Osteoblast (primary cell): ENCODE measurements around the gene SUOX. TPM values are rescaled to one million over a fixed set of nuclear protein-coding genes. Genes with fewer than 3 reads are reported as not detected.

ENCODE experiments used
- DNase-seq: peaks from one replicate; pipeline ENCODE4 v3.0.0; 2011; ENCODE audit warnings: low spot score, mixed read lengths; ENCODE audit not compliant: insufficient read length; ENCODE audit errors: missing footprints
- H2AFZ ChIP-seq: 2 replicates; pipeline ENCODE4 v1.6.0; 2011; ENCODE audit warnings: mild to moderate bottlenecking, low read length
- H3K27ac ChIP-seq: 2 replicates; pipeline ENCODE4 v1.5.1; 2011; ENCODE audit warnings: mild to moderate bottlenecking, low read depth, low read length, moderate library complexity
- H3K27me3 ChIP-seq: 2 replicates; pipeline ENCODE4 v1.6.0; 2012; ENCODE audit warnings: mild to moderate bottlenecking, control low read depth, inconsistent platforms, low read length, moderate library complexity; ENCODE audit not compliant: insufficient read depth
- H3K36me3 ChIP-seq: 2 replicates; pipeline ENCODE4 v1.5.1; 2011; ENCODE audit warnings: mild to moderate bottlenecking, low read length, control low read depth, moderate library complexity; ENCODE audit not compliant: insufficient read depth
- H3K4me1 ChIP-seq: 2 replicates; pipeline ENCODE4 v1.5.1; 2011; ENCODE audit warnings: mild to moderate bottlenecking, low read length, control low read depth, moderate library complexity; ENCODE audit not compliant: insufficient read depth
- H3K4me2 ChIP-seq: 2 replicates; pipeline ENCODE4 v1.6.0; 2011; ENCODE audit warnings: mild to moderate bottlenecking, low read length; ENCODE audit not compliant: insufficient read depth
- H3K4me3 ChIP-seq: fragments of 200-600 bp; sonication (generic); 3 replicates; pipeline ENCODE4 v1.5.1; 2012; ENCODE audit warnings: mild to moderate bottlenecking, low read length, inconsistent platforms; ENCODE audit not compliant: insufficient read depth
- H3K79me2 ChIP-seq: 2 replicates; pipeline ENCODE4 v1.6.0; 2012; ENCODE audit warnings: mild to moderate bottlenecking, low read length, control low read depth, inconsistent platforms; ENCODE audit not compliant: insufficient read depth
- H3K9me3 ChIP-seq: 2 replicates; pipeline ENCODE4 v1.5.1; 2011; ENCODE audit warnings: low read depth, low read length, control low read depth
- H4K20me1 ChIP-seq: 2 replicates; pipeline ENCODE4 v1.6.0; 2012; ENCODE audit warnings: mild to moderate bottlenecking, low read length, control low read depth; ENCODE audit not compliant: insufficient read depth
- CTCF ChIP-seq: IDR thresholded peaks from 2 replicates; pipeline ENCODE4 v1.5.1; 2011; ENCODE audit warnings: mild to moderate bottlenecking, low read depth, low read length, moderate library complexity; ENCODE audit errors: extremely low read depth
- total RNA-seq: library from RNA; depleted of rRNA; stranded (reverse); fragments of >200 nt; gene quantifications from 2 replicates; pipeline ENCODE4 v1.2.3, GENCODE V29; 2012

SUOX gene
- total RNA-seq, 1 donor = 12.3 TPM

- no peak within 1 kb of the TSS for H3K27ac ChIP-seq
Observed at GRCh38 chr12:56020423-56021184, 23.5 kb downstream of the SUOX start, which contains the start of gene IKZF4. Gene IKZF4, plus strand, starts transcription at chr12:56021043. Its CDS starts 451 bp downstream, at chr12:56021494.

GRCh38 chr12:56021889-56022497 lies 24.9 kb downstream of the SUOX start:
- no peak overlapping the region for H3K4me3 ChIP-seq
- TF ChIP-seq CTCF = no peak
- peaks cover 7% of the 10 kb centered on the region for H3K36me3 ChIP-seq
- no peaks in the 10 kb centered on the region for H4K20me1 ChIP-seq
- H3K9me3 ChIP-seq = no peaks in the 10 kb centered on the region
- no peak for DNase-seq
- no peak overlapping the region for H2AFZ ChIP-seq
- H3K4me1 ChIP-seq = no peaks in the 10 kb centered on the region
- H3K27ac ChIP-seq = no peak overlapping the region
- no peak overlapping the region for H3K4me2 ChIP-seq
- no peaks in the 10 kb centered on the region for H3K27me3 ChIP-seq
- no peaks in the 10 kb centered on the region for H3K79me2 ChIP-seq

More at GRCh38 chr12:56020423-56021184, 23.5 kb downstream of the SUOX start, which contains the start of gene IKZF4:
- Histone ChIP-seq H3K9me3 (no peaks in the 10 kb centered on the region), H3K27me3 (no peaks in the 10 kb centered on the region), H3K36me3 (peaks cover 4% of the 10 kb centered on the region), H3K4me1 (no peaks in the 10 kb centered on the region), H2AFZ (peak within 1 kb of the TSS; percentile 29), H3K4me2 (no peak within 1 kb of the TSS), H3K79me2 (no peaks in the 10 kb centered on the region), H4K20me1 (no peaks in the 10 kb centered on the region), H3K4me3 (no peak within 1 kb of the TSS)
- DNase-seq = no peak
- TF ChIP-seq CTCF = no peak

- peaks cover 22% of the 10 kb centered on the region for H3K36me3 ChIP-seq
- H3K4me1 ChIP-seq = peaks cover 13% of the 10 kb centered on the region
- H3K27me3 ChIP-seq = no peaks in the 10 kb centered on the region
- no peaks in the 10 kb centered on the region for H3K9me3 ChIP-seq
- no peaks in the 10 kb centered on the region for H3K79me2 ChIP-seq
- no peak overlapping the region for H3K4me2 ChIP-seq
- peak; percentile 84 for DNase-seq
- H3K27ac ChIP-seq = peak overlapping the region; percentile 57
- H2AFZ ChIP-seq = peak overlapping the region; percentile 52
- no peak for TF ChIP-seq CTCF
- no peak overlapping the region for H3K4me3 ChIP-seq
- H4K20me1 ChIP-seq = no peaks in the 10 kb centered on the region
Observed at GRCh38 chr12:56028511-56029165, 31.6 kb downstream of the SUOX start.

- no peak for TF ChIP-seq CTCF
- Histone ChIP-seq H3K36me3 (peaks cover 22% of the 10 kb centered on the region), H2AFZ (peak overlapping the region; percentile 52), H3K9me3 (no peaks in the 10 kb centered on the region), H3K4me3 (no peak overlapping the region), H3K27ac (peak overlapping the region; percentile 57), H3K27me3 (no peaks in the 10 kb centered on the region), H3K4me2 (no peak overlapping the region), H3K4me1 (peaks cover 13% of the 10 kb centered on the region), H4K20me1 (no peaks in the 10 kb centered on the region), H3K79me2 (no peaks in the 10 kb centered on the region)
- peak; percentile 92 for DNase-seq
Observed at GRCh38 chr12:56029166-56029519, 32.1 kb downstream of the SUOX start.
